Activated T-helper 2 cell treated with anti-CD3 and anti-CD28 coated beads, Interferon-gamma antibody, Interleukin-2, Interleukin-4, amounts not matched to agents 10 μg/mL and 5 μg/mL and 100 μg/mL, durations not matched to agents 14 hours and 24 hours and 36 hours (primary cell): Measurements from ENCODE around the gene GPBP1. TPM values are rescaled to one million over a fixed set of nuclear protein-coding genes. Genes with fewer than 3 reads are reported as not detected.
"Not testable (repeated sequence)": the region's sequence is repeated elsewhere in the genome, so short reads cannot be mapped to it uniquely, and the experiment has no call there.

ENCODE experiments used
- DNase-seq: peaks from one replicate; pipeline ENCODE4 v3.0.0; 2021; ENCODE audit warnings: low spot score
- H3K27ac Mint-ChIP-seq: one replicate; pipeline ENCODE4 v1.8.0; 2021; ENCODE audit warnings: mixed read lengths
- H3K27me3 Mint-ChIP-seq: one replicate; pipeline ENCODE4 v1.8.0; 2021; ENCODE audit warnings: low read depth, mixed read lengths
- H3K36me3 Mint-ChIP-seq: one replicate; pipeline ENCODE4 v1.8.0; 2021; ENCODE audit warnings: low read depth, mixed read lengths
- H3K4me1 Mint-ChIP-seq: one replicate; pipeline ENCODE4 v1.8.0; 2021; ENCODE audit warnings: low read depth, mixed read lengths
- H3K4me3 Mint-ChIP-seq: one replicate; pipeline ENCODE4 v1.8.0; 2021; ENCODE audit warnings: low read depth, mild to moderate bottlenecking, moderate library complexity, mixed read lengths
- H3K9me3 Mint-ChIP-seq: one replicate; pipeline ENCODE4 v1.8.0; 2021; ENCODE audit warnings: mixed read lengths
- intact Hi-C: fragments of 100-400 bp; cut with micrococcal nuclease; formaldehyde crosslinking; loops from one replicate; pipeline ENCODE4 v1.15.1; 2023
- total RNA-seq: library from RNA; stranded (reverse); gene quantifications from 2 replicates; pipeline ENCODE4 v1.2.3, GENCODE V29; 2022

Gene GPBP1, protein sequence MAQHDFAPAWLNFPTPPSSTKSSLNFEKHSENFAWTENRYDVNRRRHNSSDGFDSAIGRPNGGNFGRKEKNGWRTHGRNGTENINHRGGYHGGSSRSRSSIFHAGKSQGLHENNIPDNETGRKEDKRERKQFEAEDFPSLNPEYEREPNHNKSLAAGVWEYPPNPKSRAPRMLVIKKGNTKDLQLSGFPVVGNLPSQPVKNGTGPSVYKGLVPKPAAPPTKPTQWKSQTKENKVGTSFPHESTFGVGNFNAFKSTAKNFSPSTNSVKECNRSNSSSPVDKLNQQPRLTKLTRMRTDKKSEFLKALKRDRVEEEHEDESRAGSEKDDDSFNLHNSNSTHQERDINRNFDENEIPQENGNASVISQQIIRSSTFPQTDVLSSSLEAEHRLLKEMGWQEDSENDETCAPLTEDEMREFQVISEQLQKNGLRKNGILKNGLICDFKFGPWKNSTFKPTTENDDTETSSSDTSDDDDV
- 87.4 and 92.0 TPM in 2 replicates for total RNA-seq

- Mint-ChIP-seq H3K27me3 (no peaks in the 10 kb centered on the region), H3K4me1 (peaks cover 33% of the 10 kb centered on the region), H3K4me3 (peak within 1 kb of the TSS; percentile 96), H3K36me3 (peaks cover 40% of the 10 kb centered on the region), H3K9me3 (no peaks in the 10 kb centered on the region), H3K27ac (peak within 1 kb of the TSS; percentile 99)
- intact Hi-C loops = loop anchor here (1.0 to 5.0 kb wide), 10 partner anchors 36 to 1865 kb away; partner anchors contain the start of genes MIER3, PLK2 and SETD9
- peak; percentile 96 for DNase-seq
Measured at GRCh38 chr5:57173319-57174127, at the start of gene GPBP1. GPBP1 (plus strand) TSS chr5:57174059; CDS start chr5:57214131, 40,072 bp downstream.

- H3K4me3 Mint-ChIP-seq = no peak overlapping the region
- H3K27ac Mint-ChIP-seq = no peak overlapping the region
- peaks cover 5% of the 10 kb centered on the region for H3K27me3 Mint-ChIP-seq
- no peaks in the 10 kb centered on the region for H3K9me3 Mint-ChIP-seq
- H3K4me1 Mint-ChIP-seq = no peaks in the 10 kb centered on the region
- no peaks in the 10 kb centered on the region for H3K36me3 Mint-ChIP-seq
- DNase-seq = no peak
- intact Hi-C loops = no loop called here
Measured at GRCh38 chr5:57128325-57128724, 45.5 kb upstream of the GPBP1 start.

- intact Hi-C loops = no loop called here
Measured at GRCh38 chr5:57133574-57133973, 40.3 kb upstream of the GPBP1 start.

DNA sequence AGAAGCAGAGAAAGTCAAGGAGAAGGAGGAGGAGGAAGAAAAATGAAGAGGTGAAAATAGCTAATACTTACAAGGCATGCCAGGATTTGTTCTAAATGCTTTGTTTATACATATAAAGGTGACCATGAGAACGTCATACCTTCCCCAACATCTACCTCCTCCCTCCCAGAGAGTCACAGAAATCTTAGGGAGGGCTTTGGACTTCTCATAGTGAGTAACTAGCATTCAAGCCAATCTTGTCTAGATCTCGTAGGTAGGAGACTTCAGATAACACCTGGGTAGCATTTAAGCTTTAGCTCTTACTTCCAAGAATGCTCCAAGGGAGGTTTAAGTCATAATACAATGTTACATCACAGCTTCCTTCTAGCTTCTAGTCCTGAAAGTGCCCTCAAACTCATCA lies 36.5 kb upstream of the GPBP1 start:
- H3K4me1 Mint-ChIP-seq = no peaks in the 10 kb centered on the region
- H3K4me3 Mint-ChIP-seq = no peak overlapping the region
- H3K9me3 Mint-ChIP-seq = no peaks in the 10 kb centered on the region
- no peak overlapping the region for H3K27ac Mint-ChIP-seq
- H3K27me3 Mint-ChIP-seq = peaks cover 14% of the 10 kb centered on the region
- no peak for DNase-seq
- intact Hi-C loops = loop anchor here (5.0 kb wide), 1 partner anchor 35 kb away; the partner anchor contains the start of gene GPBP1
- H3K36me3 Mint-ChIP-seq = no peaks in the 10 kb centered on the region

More at GRCh38 chr5:57133574-57133973, 40.3 kb upstream of the GPBP1 start:
- no peak overlapping the region for H3K4me3 Mint-ChIP-seq
- H3K27me3 Mint-ChIP-seq = peaks cover 8% of the 10 kb centered on the region
- no peaks in the 10 kb centered on the region for H3K4me1 Mint-ChIP-seq
- no peak overlapping the region for H3K27ac Mint-ChIP-seq
- no peaks in the 10 kb centered on the region for H3K9me3 Mint-ChIP-seq
- no peak for DNase-seq
- H3K36me3 Mint-ChIP-seq = no peaks in the 10 kb centered on the region

DNA sequence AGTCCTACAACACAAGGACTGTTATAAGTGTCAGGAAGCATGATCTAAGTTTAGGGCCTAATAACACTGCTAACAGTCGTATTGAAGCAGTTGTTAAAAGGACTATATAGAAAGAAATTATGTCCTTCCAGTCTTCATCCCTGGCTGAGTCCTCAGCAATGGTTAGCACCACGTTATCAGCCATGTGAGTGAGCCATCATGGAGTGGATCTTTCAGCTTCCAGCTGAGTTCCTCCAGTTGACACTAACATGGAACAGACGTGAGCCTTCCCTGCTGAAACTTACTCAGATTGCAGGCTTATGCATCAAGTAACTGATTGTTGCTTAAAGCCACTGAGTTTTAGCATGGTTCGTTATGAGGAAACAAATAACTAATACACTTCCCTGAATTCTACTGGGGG lies 21.5 kb upstream of the GPBP1 start:
- DNase-seq = no peak
- H3K9me3 Mint-ChIP-seq = peaks cover 8% of the 10 kb centered on the region
- no peak overlapping the region for H3K4me3 Mint-ChIP-seq
- peaks cover 2% of the 10 kb centered on the region for H3K27me3 Mint-ChIP-seq
- H3K27ac Mint-ChIP-seq = no peak overlapping the region
- H3K4me1 Mint-ChIP-seq = peaks cover 3% of the 10 kb centered on the region
- no peaks in the 10 kb centered on the region for H3K36me3 Mint-ChIP-seq
- intact Hi-C loops = no loop called here

GRCh38 chr5:57155033-57155432 lies 18.8 kb upstream of the GPBP1 start:
- Mint-ChIP-seq H3K27me3 (no peaks in the 10 kb centered on the region), H3K27ac (no peak overlapping the region), H3K36me3 (no peaks in the 10 kb centered on the region), H3K4me3 (no peak overlapping the region), H3K9me3 (peaks cover 12% of the 10 kb centered on the region), H3K4me1 (no peaks in the 10 kb centered on the region)
- no peak for DNase-seq
- intact Hi-C loops = no loop called here

- DNase-seq = no peak
- H3K36me3 Mint-ChIP-seq = no peaks in the 10 kb centered on the region
- H3K27me3 Mint-ChIP-seq = no peaks in the 10 kb centered on the region
- no peaks in the 10 kb centered on the region for H3K4me1 Mint-ChIP-seq
- peaks cover 12% of the 10 kb centered on the region for H3K9me3 Mint-ChIP-seq
- H3K4me3 Mint-ChIP-seq = no peak overlapping the region
- intact Hi-C loops = no loop called here
- no peak overlapping the region for H3K27ac Mint-ChIP-seq
Measured at GRCh38 chr5:57157131-57157530, 16.7 kb upstream of the GPBP1 start.

GRCh38 chr5:57157666-57158065 lies 16.2 kb upstream of the GPBP1 start:
- H3K4me1 Mint-ChIP-seq = no peaks in the 10 kb centered on the region

GRCh38 chr5:57163553-57164006 lies 10.3 kb upstream of the GPBP1 start:
- no peak overlapping the region for H3K4me3 Mint-ChIP-seq
- DNase-seq = no peak
- no peaks in the 10 kb centered on the region for H3K9me3 Mint-ChIP-seq
- no peak overlapping the region for H3K27ac Mint-ChIP-seq
- H3K36me3 Mint-ChIP-seq = no peaks in the 10 kb centered on the region
- no peaks in the 10 kb centered on the region for H3K27me3 Mint-ChIP-seq
- peaks cover 10% of the 10 kb centered on the region for H3K4me1 Mint-ChIP-seq
- intact Hi-C loops = no loop called here

More at GRCh38 chr5:57157666-57158065, 16.2 kb upstream of the GPBP1 start:
- Mint-ChIP-seq H3K4me3 (no peak overlapping the region), H3K27me3 (no peaks in the 10 kb centered on the region), H3K27ac (no peak overlapping the region), H3K36me3 (no peaks in the 10 kb centered on the region), H3K9me3 (peaks cover 12% of the 10 kb centered on the region)
- intact Hi-C loops = no loop called here
- no peak for DNase-seq

DNA sequence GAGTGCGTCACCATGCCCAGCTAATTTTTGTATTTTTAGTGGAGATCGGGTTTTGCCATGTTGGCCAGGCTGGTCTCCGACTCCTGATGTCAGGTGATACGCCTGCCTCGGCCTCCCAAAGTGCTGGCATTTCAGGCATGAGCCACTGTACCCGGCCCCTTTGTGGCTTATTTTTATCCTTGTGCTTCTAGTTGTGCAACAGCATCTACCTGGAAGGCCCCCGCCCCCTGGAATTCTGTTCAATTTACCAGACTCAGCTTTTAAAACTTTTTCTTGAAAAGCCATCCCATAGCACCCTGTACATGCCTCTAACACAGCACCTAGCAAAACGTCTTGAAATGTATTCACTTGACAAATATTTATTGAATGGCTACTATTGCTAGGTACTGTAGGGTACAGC lies 9.7 kb upstream of the GPBP1 start:
- intact Hi-C loops = no loop called here
- Mint-ChIP-seq H3K27ac (no peak overlapping the region), H3K36me3 (no peaks in the 10 kb centered on the region), H3K4me1 (peaks cover 12% of the 10 kb centered on the region), H3K4me3 (no peak overlapping the region), H3K27me3 (no peaks in the 10 kb centered on the region), H3K9me3 (no peaks in the 10 kb centered on the region)
- no peak for DNase-seq

DNA sequence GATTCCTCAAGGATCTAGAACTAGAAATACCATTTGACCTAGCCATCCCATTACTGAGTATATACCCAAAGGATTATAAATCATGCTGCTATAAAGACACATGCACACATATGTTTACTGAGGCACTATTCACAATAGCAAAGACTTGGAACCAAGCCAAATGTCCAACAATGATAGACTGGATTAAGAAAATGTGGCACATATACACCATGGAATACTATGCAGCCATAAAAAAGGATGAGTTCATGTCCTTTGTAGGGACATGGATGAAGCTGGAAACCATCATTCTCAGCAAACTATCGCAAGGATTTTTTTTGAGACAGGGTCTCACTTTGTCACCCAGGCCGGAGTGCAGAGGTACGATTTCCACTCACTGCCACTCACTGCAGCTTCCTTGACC lies 8.7 kb upstream of the GPBP1 start:
- H3K36me3 Mint-ChIP-seq, H3K27me3 Mint-ChIP-seq, intact Hi-C loops, H3K27ac Mint-ChIP-seq, DNase-seq, H3K4me3 Mint-ChIP-seq, H3K9me3 Mint-ChIP-seq: not testable (repeated sequence)
- peaks cover 12% of the 10 kb centered on the region for H3K4me1 Mint-ChIP-seq

GRCh38 chr5:57166276-57166675 lies 7.6 kb upstream of the GPBP1 start:
- Mint-ChIP-seq H3K4me3 (no peak overlapping the region), H3K9me3 (no peaks in the 10 kb centered on the region), H3K27me3 (no peaks in the 10 kb centered on the region)

DNA sequence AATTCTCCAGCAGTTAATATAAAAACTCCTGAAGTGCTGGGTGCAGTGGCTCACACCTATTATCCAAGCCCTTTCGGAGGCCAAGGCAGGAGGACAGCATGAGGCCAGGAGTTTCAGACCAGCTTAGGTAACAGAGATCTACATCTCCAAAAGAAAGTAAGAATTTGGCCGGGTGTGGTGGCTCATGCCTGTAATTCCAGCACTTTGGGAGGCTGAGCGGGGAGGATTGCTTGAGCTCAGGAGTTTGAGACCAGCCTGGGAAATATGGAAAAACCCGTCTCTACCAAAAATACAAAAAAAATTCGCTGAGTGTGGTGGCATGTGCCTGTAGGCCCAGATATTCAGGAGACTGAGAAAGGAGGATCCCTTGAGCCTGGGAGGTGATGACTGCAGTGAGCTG lies 6.7 kb upstream of the GPBP1 start:
- Mint-ChIP-seq H3K4me3 (no peak overlapping the region), H3K27me3 (no peaks in the 10 kb centered on the region), H3K4me1 (peaks cover 17% of the 10 kb centered on the region), H3K36me3 (peaks cover 3% of the 10 kb centered on the region), H3K9me3 (no peaks in the 10 kb centered on the region), H3K27ac (no peak overlapping the region)
- DNase-seq = no peak
- intact Hi-C loops = no loop called here

More at GRCh38 chr5:57166276-57166675, 7.6 kb upstream of the GPBP1 start:
- DNase-seq = no peak
- intact Hi-C loops = no loop called here
- H3K36me3 Mint-ChIP-seq = no peaks in the 10 kb centered on the region
- peaks cover 12% of the 10 kb centered on the region for H3K4me1 Mint-ChIP-seq
- no peak overlapping the region for H3K27ac Mint-ChIP-seq
